ENCODE data around the gene FAM149A.

DNA sequence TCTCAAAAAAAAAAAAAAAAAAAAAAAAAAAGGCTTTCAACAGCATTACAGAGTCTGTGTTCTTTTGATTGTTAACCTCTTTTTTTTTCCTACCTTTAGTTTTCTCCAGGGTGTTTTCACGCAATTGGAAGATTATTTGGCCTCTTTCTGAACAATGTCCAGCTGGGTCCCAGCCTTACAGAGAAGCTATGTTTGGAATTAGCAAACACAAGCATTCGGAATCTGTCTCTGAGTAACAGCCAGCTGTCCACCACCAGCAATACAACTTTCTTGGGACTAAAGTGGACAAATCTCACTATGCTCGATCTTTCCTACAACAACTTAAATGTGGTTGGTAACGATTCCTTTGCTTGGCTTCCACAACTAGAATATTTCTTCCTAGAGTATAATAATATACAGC is 22.3 kb upstream of the FAM149A start:
- TF ChIP-seq, protein P1, sequence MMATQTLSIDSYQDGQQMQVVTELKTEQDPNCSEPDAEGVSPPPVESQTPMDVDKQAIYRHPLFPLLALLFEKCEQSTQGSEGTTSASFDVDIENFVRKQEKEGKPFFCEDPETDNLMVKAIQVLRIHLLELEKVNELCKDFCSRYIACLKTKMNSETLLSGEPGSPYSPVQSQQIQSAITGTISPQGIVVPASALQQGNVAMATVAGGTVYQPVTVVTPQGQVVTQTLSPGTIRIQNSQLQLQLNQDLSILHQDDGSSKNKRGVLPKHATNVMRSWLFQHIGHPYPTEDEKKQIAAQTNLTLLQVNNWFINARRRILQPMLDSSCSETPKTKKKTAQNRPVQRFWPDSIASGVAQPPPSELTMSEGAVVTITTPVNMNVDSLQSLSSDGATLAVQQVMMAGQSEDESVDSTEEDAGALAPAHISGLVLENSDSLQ (IDR thresholded peaks at IDR 0.05): no peak
- no peak for TF ChIP-seq ARNT (IDR thresholded peaks at IDR 0.05)

Data from HEK293T (cell line).